DND-41 (cell line): Measurements from ENCODE around the gene PPP1R14C.

Experiments used
- ATAC-seq: fragments of 200-7000 bp; cut with Tn5 transposase; 3 replicates; pipeline ENCODE4 v1.9.1; 2021; ENCODE audit warnings: low read depth; ENCODE audit not compliant: insufficient read depth
- DNase-seq: peaks from one replicate; pipeline ENCODE4 v3.0.0-alpha.2; 2020
- H2AFZ ChIP-seq: 2 replicates; pipeline ENCODE4 v1.6.0; 2012; ENCODE audit warnings: low read depth, low read length
- H3K27ac ChIP-seq: 2 replicates; pipeline ENCODE4 v1.5.1; 2012; ENCODE audit warnings: low read length, inconsistent platforms
- H3K27me3 ChIP-seq: fragments of 200-600 bp; sonication (generic); 2 replicates; pipeline ENCODE4 v1.6.0; 2012; ENCODE audit warnings: low read length, mild to moderate bottlenecking, inconsistent platforms; ENCODE audit not compliant: insufficient read depth, poor library complexity
- H3K36me3 ChIP-seq: 2 replicates; pipeline ENCODE4 v1.5.1; 2012; ENCODE audit warnings: low read length, inconsistent platforms; ENCODE audit not compliant: insufficient read depth
- H3K4me1 ChIP-seq: 2 replicates; pipeline ENCODE4 v1.5.1; 2012; ENCODE audit warnings: mild to moderate bottlenecking, low read length; ENCODE audit not compliant: insufficient read depth
- H3K4me2 ChIP-seq: 2 replicates; pipeline ENCODE4 v1.6.0; 2012; ENCODE audit warnings: mild to moderate bottlenecking, moderate library complexity, low read length, inconsistent platforms; ENCODE audit not compliant: insufficient read depth
- H3K4me3 ChIP-seq, 2 experiments: fragments of 200-600 bp in 1 of 2; shearing (Covaris generic) in 1 of 2; 2 replicates each; pipeline ENCODE4 v1.5.1; 2012 to 2016; ENCODE audit warnings: inconsistent platforms in 2 of 2, low read length in 2 of 2, mild to moderate bottlenecking in 2 of 2, low read depth in 1 of 2, moderate library complexity in 1 of 2
- H3K79me2 ChIP-seq: 2 replicates; pipeline ENCODE4 v1.6.0; 2012; ENCODE audit warnings: low read length, inconsistent platforms; ENCODE audit not compliant: insufficient read depth
- H3K9ac ChIP-seq: 2 replicates; pipeline ENCODE4 v1.6.0; 2012; ENCODE audit warnings: low read depth, mild to moderate bottlenecking, inconsistent platforms, low read length, moderate library complexity
- H3K9me3 ChIP-seq: 2 replicates; pipeline ENCODE4 v1.5.1; 2012; ENCODE audit warnings: low read length, moderate library complexity, mild to moderate bottlenecking, inconsistent platforms; ENCODE audit not compliant: insufficient read depth, severe bottlenecking
- H4K20me1 ChIP-seq: 2 replicates; pipeline ENCODE4 v1.6.0; 2012; ENCODE audit warnings: low read length; ENCODE audit not compliant: insufficient read depth
- CTCF ChIP-seq: IDR thresholded peaks from 2 replicates; pipeline ENCODE4 v1.5.1; 2012; ENCODE audit warnings: borderline replicate concordance, low read length, moderate library complexity, mild to moderate bottlenecking; ENCODE audit not compliant: poor library complexity, severe bottlenecking; ENCODE audit errors: extremely low read depth
- EZH2 ChIP-seq: IDR thresholded peaks from 3 replicates; pipeline ENCODE4 v1.6.1; 2012; ENCODE audit warnings: borderline replicate concordance, low read depth, mild to moderate bottlenecking, moderate library complexity, low read length, inconsistent platforms; ENCODE audit not compliant: severe bottlenecking

Gene PPP1R14C

GRCh38 chr6:150202404-150202803 is 59.6 kb downstream of the PPP1R14C start:
- Histone ChIP-seq H3K9ac (no peak overlapping the region), H3K27ac (no peak overlapping the region), H3K4me1 (no peaks in the 10 kb centered on the region), H4K20me1 (peaks cover 2% of the 10 kb centered on the region; the same call in 1 of the 2 replicates), H3K9me3 (no peaks in the 10 kb centered on the region), H3K4me3 (no peak overlapping the region), H3K4me2 (no peak overlapping the region), H3K36me3 (no peaks in the 10 kb centered on the region), H3K27me3 (peaks cover 17% of the 10 kb centered on the region), H2AFZ (no peak overlapping the region), H3K79me2 (no peaks in the 10 kb centered on the region)
- TF ChIP-seq EZH2 (no peak), CTCF (no peak)
- DNase-seq: no peak
- no peak for ATAC-seq

- no peak overlapping the region for H3K4me3 ChIP-seq
Observed at GRCh38 chr6:150202934-150203333, 60.1 kb downstream of the PPP1R14C start.

GRCh38 chr6:150203378-150203777 is 60.5 kb downstream of the PPP1R14C start:
- Histone ChIP-seq H3K36me3 (no peaks in the 10 kb centered on the region), H3K4me1 (no peaks in the 10 kb centered on the region), H3K79me2 (no peaks in the 10 kb centered on the region), H3K9me3 (no peaks in the 10 kb centered on the region), H3K27ac (no peak overlapping the region), H3K27me3 (peaks cover 16% of the 10 kb centered on the region), H3K9ac (no peak overlapping the region), H3K4me2 (no peak overlapping the region), H2AFZ (no peak overlapping the region), H4K20me1 (peaks cover 2% of the 10 kb centered on the region; the same call in 1 of the 2 replicates), H3K4me3 (no peak overlapping the region)
- DNase-seq (no peak), ATAC-seq (no peak)
- no peak for TF ChIP-seq EZH2
- no peak for TF ChIP-seq CTCF

More at GRCh38 chr6:150202934-150203333, 60.1 kb downstream of the PPP1R14C start:
- no peaks in the 10 kb centered on the region for H3K79me2 ChIP-seq
- H3K27me3 ChIP-seq: peaks cover 17% of the 10 kb centered on the region
- H3K27ac ChIP-seq: no peak overlapping the region
- no peak overlapping the region for H3K9ac ChIP-seq
- H3K4me2 ChIP-seq: no peak overlapping the region
- ATAC-seq (no peak), DNase-seq (no peak)
- peaks cover 2% of the 10 kb centered on the region; the same call in 1 of the 2 replicates for H4K20me1 ChIP-seq
- no peaks in the 10 kb centered on the region for H3K9me3 ChIP-seq
- H2AFZ ChIP-seq: no peak overlapping the region
- no peaks in the 10 kb centered on the region for H3K36me3 ChIP-seq
- no peaks in the 10 kb centered on the region for H3K4me1 ChIP-seq
- TF ChIP-seq EZH2 (no peak), CTCF (no peak)
